ENCODE measurements around the gene CDC42BPA. TPM values are rescaled to one million over a fixed set of nuclear protein-coding genes. Genes with fewer than 3 reads are reported as not detected.

Gene CDC42BPA
- total RNA-seq, 1 experiment from 2014 or later, result not detected

GRCh38 chr1:226954777-226955176 is 363.5 kb downstream of the CDC42BPA start:
- H3K27ac ChIP-seq (ENCODE audit: low read length), result no peak overlapping the region
- H4K20me1 ChIP-seq (ENCODE audit: insufficient read depth, low read depth, low read length), result peaks cover 19% of the 10 kb centered on the region; the same call in 1 of the 2 replicates

GRCh38 chr1:226954337-226954736 is 364.0 kb downstream of the CDC42BPA start:
- Histone ChIP-seq H3K36me3 (ENCODE audit: insufficient read depth, low read length) (no peaks in the 10 kb centered on the region; the same call in 1 of the 2 replicates), H3K4me2 (ENCODE audit: low read depth, low read length, poor library complexity, severe bottlenecking) (no peak overlapping the region), H3K79me2 (ENCODE audit: low read length) (no peaks in the 10 kb centered on the region), H3K27ac (ENCODE audit: low read length) (no peak overlapping the region), H3K9me3 (ENCODE audit: low read length) (peaks cover 7% of the 10 kb centered on the region; the same call in 1 of the 2 replicates), H3K9me2 (replicated peaks; ENCODE audit: insufficient read depth, low read length) (no peaks in the 10 kb centered on the region), H3K27me3 (ENCODE audit: low read length) (no peaks in the 10 kb centered on the region), H3K4me1 (ENCODE audit: low read length) (no peaks in the 10 kb centered on the region), H3K4me3 (ENCODE audit: low read length) (no peak overlapping the region), H4K20me1 (ENCODE audit: insufficient read depth, low read depth, low read length) (peaks cover 23% of the 10 kb centered on the region; the same call in 1 of the 2 replicates), H2AFZ (ENCODE audit: low read length) (no peak overlapping the region), H3K9ac (ENCODE audit: low read length) (no peak overlapping the region)
- no peak for DNase-seq

More at GRCh38 chr1:226954777-226955176, 363.5 kb downstream of the CDC42BPA start:
- Histone ChIP-seq H3K9me3 (ENCODE audit: low read length) (peaks cover 10% of the 10 kb centered on the region; the same call in 1 of the 2 replicates), H3K9ac (ENCODE audit: low read length) (no peak overlapping the region), H2AFZ (ENCODE audit: low read length) (no peak overlapping the region), H3K79me2 (ENCODE audit: low read length) (0 out of 2 replicates have a peak, but pooled peaks cover 4% of the 10 kb centered on the region), H3K36me3 (ENCODE audit: insufficient read depth, low read length) (no peaks in the 10 kb centered on the region; the same call in 1 of the 2 replicates), H3K9me2 (replicated peaks; ENCODE audit: insufficient read depth, low read length) (no peaks in the 10 kb centered on the region), H3K27me3 (ENCODE audit: low read length) (no peaks in the 10 kb centered on the region), H3K4me2 (ENCODE audit: low read depth, low read length, poor library complexity, severe bottlenecking) (no peak overlapping the region), H3K4me1 (ENCODE audit: low read length) (no peaks in the 10 kb centered on the region), H3K4me3 (ENCODE audit: low read length) (no peak overlapping the region)
- DNase-seq, result no peak

- Histone ChIP-seq H3K36me3 (ENCODE audit: insufficient read depth, low read length) (no peaks in the 10 kb centered on the region), H3K4me2 (ENCODE audit: low read depth, low read length, poor library complexity, severe bottlenecking) (no peak overlapping the region), H3K4me1 (ENCODE audit: low read length) (no peaks in the 10 kb centered on the region), H2AFZ (ENCODE audit: low read length) (no peak overlapping the region), H3K9ac (ENCODE audit: low read length) (no peak overlapping the region), H3K4me3 (ENCODE audit: low read length) (no peak overlapping the region), H4K20me1 (ENCODE audit: insufficient read depth, low read depth, low read length) (peaks cover 32% of the 10 kb centered on the region; the same call in 1 of the 2 replicates), H3K27ac (ENCODE audit: low read length) (no peak overlapping the region), H3K27me3 (ENCODE audit: low read length) (no peaks in the 10 kb centered on the region), H3K79me2 (ENCODE audit: low read length) (no peaks in the 10 kb centered on the region), H3K9me3 (ENCODE audit: low read length) (peaks cover 7% of the 10 kb centered on the region; the same call in 1 of the 2 replicates), H3K9me2 (replicated peaks; ENCODE audit: insufficient read depth, low read length) (no peaks in the 10 kb centered on the region)
- DNase-seq, result no peak
These were observed 365.0 kb downstream of the CDC42BPA start for GRCh38 chr1:226953175-226953800.

GRCh38 chr1:226952118-226952441 is 366.2 kb downstream of the CDC42BPA start:
- H3K27ac ChIP-seq (ENCODE audit: low read length), result no peak overlapping the region
- H3K4me2 ChIP-seq (ENCODE audit: low read depth, low read length, poor library complexity, severe bottlenecking), result no peak overlapping the region
- DNase-seq, result no peak
- no peak overlapping the region for H3K4me3 ChIP-seq (ENCODE audit: low read length)
- 0 out of 2 replicates have a peak, but pooled peaks cover 3% of the 10 kb centered on the region for H3K9me3 ChIP-seq (ENCODE audit: low read length)
- H3K27me3 ChIP-seq (ENCODE audit: low read length), result peaks cover 3% of the 10 kb centered on the region; the same call in 1 of the 2 replicates
- no peak overlapping the region for H3K9ac ChIP-seq (ENCODE audit: low read length)
- no peak overlapping the region for H2AFZ ChIP-seq (ENCODE audit: low read length)
- no peaks in the 10 kb centered on the region for H3K4me1 ChIP-seq (ENCODE audit: low read length)
- no peaks in the 10 kb centered on the region for H3K9me2 ChIP-seq (replicated peaks; ENCODE audit: insufficient read depth, low read length)
- H3K79me2 ChIP-seq (ENCODE audit: low read length), result no peaks in the 10 kb centered on the region
- no peaks in the 10 kb centered on the region for H3K36me3 ChIP-seq (ENCODE audit: insufficient read depth, low read length)
- H4K20me1 ChIP-seq (ENCODE audit: insufficient read depth, low read depth, low read length), result peaks cover 36% of the 10 kb centered on the region; the same call in 1 of the 2 replicates

- no peak for DNase-seq
- no peaks in the 10 kb centered on the region for H3K36me3 ChIP-seq (ENCODE audit: insufficient read depth, low read length)
- H3K9me3 ChIP-seq (ENCODE audit: low read length), result 0 out of 2 replicates have a peak, but pooled peaks cover 3% of the 10 kb centered on the region
- H4K20me1 ChIP-seq (ENCODE audit: insufficient read depth, low read depth, low read length), result peaks cover 40% of the 10 kb centered on the region; the same call in 1 of the 2 replicates
- no peaks in the 10 kb centered on the region for H3K4me1 ChIP-seq (ENCODE audit: low read length)
- H3K9ac ChIP-seq (ENCODE audit: low read length), result no peak overlapping the region
- H3K79me2 ChIP-seq (ENCODE audit: low read length), result no peaks in the 10 kb centered on the region
- H3K4me3 ChIP-seq (ENCODE audit: low read length), result no peak overlapping the region
- peaks cover 3% of the 10 kb centered on the region; the same call in 1 of the 2 replicates for H3K27me3 ChIP-seq (ENCODE audit: low read length)
- H3K4me2 ChIP-seq (ENCODE audit: low read depth, low read length, poor library complexity, severe bottlenecking), result no peak overlapping the region
- H2AFZ ChIP-seq (ENCODE audit: low read length), result no peak overlapping the region
- H3K27ac ChIP-seq (ENCODE audit: low read length), result no peak overlapping the region
- no peaks in the 10 kb centered on the region for H3K9me2 ChIP-seq (replicated peaks; ENCODE audit: insufficient read depth, low read length)
These were observed 366.8 kb downstream of the CDC42BPA start for GRCh38 chr1:226951286-226952117.

GRCh38 chr1:226950871-226951270 is 367.4 kb downstream of the CDC42BPA start:
- no peaks in the 10 kb centered on the region for H3K79me2 ChIP-seq (ENCODE audit: low read length)
- H2AFZ ChIP-seq (ENCODE audit: low read length), result no peak overlapping the region
- H3K4me2 ChIP-seq (ENCODE audit: low read depth, low read length, poor library complexity, severe bottlenecking), result no peak overlapping the region
- H3K9me3 ChIP-seq (ENCODE audit: low read length), result 0 out of 2 replicates have a peak, but pooled peaks cover 3% of the 10 kb centered on the region
- no peaks in the 10 kb centered on the region for H3K36me3 ChIP-seq (ENCODE audit: insufficient read depth, low read length)
- H3K9ac ChIP-seq (ENCODE audit: low read length), result no peak overlapping the region
- no peak overlapping the region for H3K4me3 ChIP-seq (ENCODE audit: low read length)
- peaks cover 42% of the 10 kb centered on the region; the same call in 1 of the 2 replicates for H4K20me1 ChIP-seq (ENCODE audit: insufficient read depth, low read depth, low read length)
- H3K27me3 ChIP-seq (ENCODE audit: low read length), result peaks cover 3% of the 10 kb centered on the region; the same call in 1 of the 2 replicates
- DNase-seq, result no peak
- H3K9me2 ChIP-seq (replicated peaks; ENCODE audit: insufficient read depth, low read length), result no peaks in the 10 kb centered on the region
- H3K27ac ChIP-seq (ENCODE audit: low read length), result no peak overlapping the region
- no peaks in the 10 kb centered on the region for H3K4me1 ChIP-seq (ENCODE audit: low read length)

- Histone ChIP-seq H3K27me3 (ENCODE audit: low read length) (peaks cover 3% of the 10 kb centered on the region; the same call in 1 of the 2 replicates), H3K36me3 (ENCODE audit: insufficient read depth, low read length) (no peaks in the 10 kb centered on the region), H3K9ac (ENCODE audit: low read length) (no peak overlapping the region), H4K20me1 (ENCODE audit: insufficient read depth, low read depth, low read length) (peaks cover 42% of the 10 kb centered on the region; the same call in 1 of the 2 replicates), H3K9me3 (ENCODE audit: low read length) (0 out of 2 replicates have a peak, but pooled peaks cover 3% of the 10 kb centered on the region), H3K4me2 (ENCODE audit: low read depth, low read length, poor library complexity, severe bottlenecking) (no peak overlapping the region), H3K79me2 (ENCODE audit: low read length) (no peaks in the 10 kb centered on the region), H3K27ac (ENCODE audit: low read length) (no peak overlapping the region), H3K9me2 (replicated peaks; ENCODE audit: insufficient read depth, low read length) (no peaks in the 10 kb centered on the region), H2AFZ (ENCODE audit: low read length) (no peak overlapping the region), H3K4me1 (ENCODE audit: low read length) (no peaks in the 10 kb centered on the region), H3K4me3 (ENCODE audit: low read length) (no peak overlapping the region)
- no peak for DNase-seq
These were observed 368.0 kb downstream of the CDC42BPA start for GRCh38 chr1:226950316-226950715.

- no peaks in the 10 kb centered on the region for H3K9me2 ChIP-seq (replicated peaks; ENCODE audit: insufficient read depth, low read length)
- H3K27me3 ChIP-seq (ENCODE audit: low read length), result peaks cover 3% of the 10 kb centered on the region; the same call in 1 of the 2 replicates
- no peak overlapping the region for H3K4me2 ChIP-seq (ENCODE audit: low read depth, low read length, poor library complexity, severe bottlenecking)
- no peak overlapping the region for H2AFZ ChIP-seq (ENCODE audit: low read length)
- H3K4me1 ChIP-seq (ENCODE audit: low read length), result no peaks in the 10 kb centered on the region
- H3K9ac ChIP-seq (ENCODE audit: low read length), result no peak overlapping the region
- H3K36me3 ChIP-seq (ENCODE audit: insufficient read depth, low read length), result no peaks in the 10 kb centered on the region
- H3K79me2 ChIP-seq (ENCODE audit: low read length), result no peaks in the 10 kb centered on the region
- H3K4me3 ChIP-seq (ENCODE audit: low read length), result no peak overlapping the region
- H4K20me1 ChIP-seq (ENCODE audit: insufficient read depth, low read depth, low read length), result peaks cover 42% of the 10 kb centered on the region; the same call in 1 of the 2 replicates
- DNase-seq, result no peak
- H3K9me3 ChIP-seq (ENCODE audit: low read length), result 0 out of 2 replicates have a peak, but pooled peaks cover under 1% of the 10 kb centered on the region
- H3K27ac ChIP-seq (ENCODE audit: low read length), result no peak overlapping the region
These were observed 368.9 kb downstream of the CDC42BPA start for GRCh38 chr1:226949401-226949800.
